ENCODE data around the gene TPSD1.

Gene TPSD1

DNA sequence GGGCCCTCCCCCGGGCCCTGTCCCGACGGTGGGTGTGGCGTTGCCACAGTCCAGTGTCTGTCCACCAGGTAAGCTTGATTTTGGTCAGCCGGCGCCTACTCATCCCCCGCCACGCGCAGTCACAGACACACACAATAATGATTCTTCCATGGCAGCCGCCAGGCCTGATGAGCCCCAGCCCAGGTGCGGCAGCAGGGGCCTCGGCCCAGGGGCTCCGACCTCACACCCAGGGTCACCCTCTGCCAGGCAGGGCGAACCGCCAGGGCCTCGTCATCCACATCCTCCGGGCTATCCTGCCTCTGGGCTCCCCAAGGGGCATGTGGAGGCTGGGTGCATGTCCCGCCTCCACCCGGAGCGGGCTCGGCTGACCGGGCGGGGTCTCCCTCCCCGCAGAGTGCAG lies 38.3 kb upstream of the TPSD1 start:
- no peak overlapping the region for H3K27ac ChIP-seq (replicated peaks)
- TF ChIP-seq GABPA (IDR thresholded peaks at IDR 0.05; ENCODE audit: low read depth) (no peak), SPI1 (IDR thresholded peaks at IDR 0.05; ENCODE audit: borderline replicate concordance, low read depth) (no peak), POLR2AphosphoS5 (IDR thresholded peaks at IDR 0.05; ENCODE audit: low read depth) (no peak)
- TF ChIP-seq, protein P1, sequence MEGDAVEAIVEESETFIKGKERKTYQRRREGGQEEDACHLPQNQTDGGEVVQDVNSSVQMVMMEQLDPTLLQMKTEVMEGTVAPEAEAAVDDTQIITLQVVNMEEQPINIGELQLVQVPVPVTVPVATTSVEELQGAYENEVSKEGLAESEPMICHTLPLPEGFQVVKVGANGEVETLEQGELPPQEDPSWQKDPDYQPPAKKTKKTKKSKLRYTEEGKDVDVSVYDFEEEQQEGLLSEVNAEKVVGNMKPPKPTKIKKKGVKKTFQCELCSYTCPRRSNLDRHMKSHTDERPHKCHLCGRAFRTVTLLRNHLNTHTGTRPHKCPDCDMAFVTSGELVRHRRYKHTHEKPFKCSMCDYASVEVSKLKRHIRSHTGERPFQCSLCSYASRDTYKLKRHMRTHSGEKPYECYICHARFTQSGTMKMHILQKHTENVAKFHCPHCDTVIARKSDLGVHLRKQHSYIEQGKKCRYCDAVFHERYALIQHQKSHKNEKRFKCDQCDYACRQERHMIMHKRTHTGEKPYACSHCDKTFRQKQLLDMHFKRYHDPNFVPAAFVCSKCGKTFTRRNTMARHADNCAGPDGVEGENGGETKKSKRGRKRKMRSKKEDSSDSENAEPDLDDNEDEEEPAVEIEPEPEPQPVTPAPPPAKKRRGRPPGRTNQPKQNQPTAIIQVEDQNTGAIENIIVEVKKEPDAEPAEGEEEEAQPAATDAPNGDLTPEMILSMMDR (IDR thresholded peaks at IDR 0.05; ENCODE audit: insufficient read depth, low read length) = no peak
- TF ChIP-seq, protein P2, sequence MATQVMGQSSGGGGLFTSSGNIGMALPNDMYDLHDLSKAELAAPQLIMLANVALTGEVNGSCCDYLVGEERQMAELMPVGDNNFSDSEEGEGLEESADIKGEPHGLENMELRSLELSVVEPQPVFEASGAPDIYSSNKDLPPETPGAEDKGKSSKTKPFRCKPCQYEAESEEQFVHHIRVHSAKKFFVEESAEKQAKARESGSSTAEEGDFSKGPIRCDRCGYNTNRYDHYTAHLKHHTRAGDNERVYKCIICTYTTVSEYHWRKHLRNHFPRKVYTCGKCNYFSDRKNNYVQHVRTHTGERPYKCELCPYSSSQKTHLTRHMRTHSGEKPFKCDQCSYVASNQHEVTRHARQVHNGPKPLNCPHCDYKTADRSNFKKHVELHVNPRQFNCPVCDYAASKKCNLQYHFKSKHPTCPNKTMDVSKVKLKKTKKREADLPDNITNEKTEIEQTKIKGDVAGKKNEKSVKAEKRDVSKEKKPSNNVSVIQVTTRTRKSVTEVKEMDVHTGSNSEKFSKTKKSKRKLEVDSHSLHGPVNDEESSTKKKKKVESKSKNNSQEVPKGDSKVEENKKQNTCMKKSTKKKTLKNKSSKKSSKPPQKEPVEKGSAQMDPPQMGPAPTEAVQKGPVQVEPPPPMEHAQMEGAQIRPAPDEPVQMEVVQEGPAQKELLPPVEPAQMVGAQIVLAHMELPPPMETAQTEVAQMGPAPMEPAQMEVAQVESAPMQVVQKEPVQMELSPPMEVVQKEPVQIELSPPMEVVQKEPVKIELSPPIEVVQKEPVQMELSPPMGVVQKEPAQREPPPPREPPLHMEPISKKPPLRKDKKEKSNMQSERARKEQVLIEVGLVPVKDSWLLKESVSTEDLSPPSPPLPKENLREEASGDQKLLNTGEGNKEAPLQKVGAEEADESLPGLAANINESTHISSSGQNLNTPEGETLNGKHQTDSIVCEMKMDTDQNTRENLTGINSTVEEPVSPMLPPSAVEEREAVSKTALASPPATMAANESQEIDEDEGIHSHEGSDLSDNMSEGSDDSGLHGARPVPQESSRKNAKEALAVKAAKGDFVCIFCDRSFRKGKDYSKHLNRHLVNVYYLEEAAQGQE (IDR thresholded peaks at IDR 0.05; ENCODE audit: insufficient replicate concordance, low read depth) = no peak
- peaks cover 2% of the 10 kb centered on the region for H3K27me3 ChIP-seq (ENCODE audit: insufficient read depth, poor library complexity, severe bottlenecking)
- DNase-seq (ENCODE audit: low read depth in 1 of 2, low spot score in 1 of 2) = no peak
- no peak overlapping the region for H3K4me3 ChIP-seq (replicated peaks; ENCODE audit: insufficient read depth, low read length)

DNA sequence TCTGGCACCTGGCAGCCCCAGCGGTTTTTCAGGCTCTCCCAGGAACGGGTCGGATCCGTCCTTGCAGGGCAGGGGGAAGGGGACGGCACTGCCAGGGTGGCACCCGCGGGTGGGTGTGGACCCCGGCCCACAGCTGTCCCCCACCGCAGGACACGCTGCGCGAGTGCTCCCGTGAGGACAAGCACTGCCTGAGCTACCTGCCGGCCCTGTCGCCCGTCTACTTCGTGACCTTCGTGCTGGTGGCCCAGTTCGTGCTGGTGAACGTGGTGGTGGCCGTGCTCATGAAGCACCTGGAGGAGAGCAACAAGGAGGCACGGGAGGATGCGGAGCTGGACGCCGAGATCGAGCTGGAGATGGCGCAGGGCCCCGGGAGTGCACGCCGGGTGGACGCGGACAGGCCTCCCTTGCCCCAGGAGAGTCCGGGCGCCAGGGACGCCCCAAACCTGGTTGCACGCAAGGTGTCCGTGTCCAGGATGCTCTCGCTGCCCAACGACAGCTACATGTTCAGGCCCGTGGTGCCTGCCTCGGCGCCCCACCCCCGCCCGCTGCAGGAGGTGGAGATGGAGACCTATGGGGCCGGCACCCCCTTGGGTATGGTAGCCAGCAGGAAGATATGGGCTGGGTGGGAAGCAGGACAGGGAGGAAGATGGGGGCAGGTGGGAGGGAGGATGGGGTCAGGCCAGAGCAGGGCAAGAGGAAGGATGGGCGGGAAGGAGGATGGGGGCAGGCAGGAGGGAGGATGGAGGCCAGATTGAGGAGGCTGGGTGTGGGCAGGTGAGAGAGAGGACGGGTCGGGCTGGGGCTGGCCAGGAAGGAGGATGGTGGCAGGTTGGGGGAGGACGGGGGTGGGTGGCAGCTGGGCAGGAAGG lies 37.6 kb upstream of the TPSD1 start:
- no peak for DNase-seq (ENCODE audit: low read depth in 1 of 2, low spot score in 1 of 2)
- Histone ChIP-seq H3K4me3 (replicated peaks; ENCODE audit: insufficient read depth, low read length) (no peak overlapping the region), H3K27me3 (ENCODE audit: insufficient read depth, poor library complexity, severe bottlenecking) (peaks cover 5% of the 10 kb centered on the region), H3K27ac (replicated peaks) (no peak overlapping the region)
- TF ChIP-seq, protein P1 (IDR thresholded peaks at IDR 0.05; ENCODE audit: insufficient read depth, low read length) = no peak
- TF ChIP-seq, protein P2 (IDR thresholded peaks at IDR 0.05; ENCODE audit: insufficient replicate concordance, low read depth) = no peak
- no peak for TF ChIP-seq POLR2AphosphoS5 (IDR thresholded peaks at IDR 0.05; ENCODE audit: low read depth)
- TF ChIP-seq GABPA (IDR thresholded peaks at IDR 0.05; ENCODE audit: low read depth) = no peak
- no peak for TF ChIP-seq SPI1 (IDR thresholded peaks at IDR 0.05; ENCODE audit: borderline replicate concordance, low read depth)

DNA sequence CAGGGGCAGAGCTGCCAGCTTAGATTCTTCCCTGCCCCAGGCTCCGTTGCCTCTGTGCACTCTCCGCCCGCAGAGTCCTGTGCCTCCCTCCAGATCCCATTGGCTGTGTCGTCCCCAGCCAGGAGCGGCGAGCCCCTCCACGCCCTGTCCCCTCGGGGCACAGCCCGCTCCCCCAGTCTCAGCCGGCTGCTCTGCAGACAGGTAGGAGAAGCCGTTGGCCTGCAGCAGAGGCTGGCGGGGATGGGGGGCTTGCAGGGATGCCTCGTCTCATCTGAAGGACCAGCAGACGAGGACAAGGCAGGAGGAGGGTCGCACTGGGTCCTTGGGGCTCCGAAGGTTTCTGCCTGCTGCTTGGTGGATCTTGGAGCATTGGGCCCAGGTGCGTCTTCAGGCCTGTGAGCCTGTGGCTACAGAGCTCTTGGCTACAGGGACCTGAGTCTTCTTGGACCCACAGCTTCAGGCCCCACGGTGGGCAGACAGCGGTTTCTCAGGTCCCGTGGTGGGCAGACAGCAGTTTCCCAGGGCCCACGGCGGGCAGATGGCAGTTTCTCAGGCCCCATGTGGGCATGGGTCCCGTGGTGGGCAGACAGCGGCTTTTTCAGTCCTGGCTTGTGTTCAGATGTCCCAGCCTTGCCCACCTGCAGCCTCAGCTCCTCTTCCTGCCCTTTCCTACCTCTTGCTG lies 36.8 kb upstream of the TPSD1 start:
- no peak overlapping the region for H3K4me3 ChIP-seq (replicated peaks; ENCODE audit: insufficient read depth, low read length)
- H3K27ac ChIP-seq (replicated peaks) = no peak overlapping the region
- peaks cover 5% of the 10 kb centered on the region for H3K27me3 ChIP-seq (ENCODE audit: insufficient read depth, poor library complexity, severe bottlenecking)
- no peak for DNase-seq (ENCODE audit: low read depth in 1 of 2, low spot score in 1 of 2)
- TF ChIP-seq, protein P1 (IDR thresholded peaks at IDR 0.05; ENCODE audit: insufficient read depth, low read length) = no peak
- TF ChIP-seq POLR2AphosphoS5 (IDR thresholded peaks at IDR 0.05; ENCODE audit: low read depth) = no peak
